Neural cell (in vitro differentiated cells): Measurements from ENCODE around the gene TEKT3.

Experiments
- EP300 ChIP-seq: fragments of 450-650 bp; conservative IDR thresholded peaks from 2 replicates; pipeline ENCODE4 v1.6.1; 2014; ENCODE audit warnings: antibody characterized with exemption, mild to moderate bottlenecking, moderate library complexity; ENCODE audit not compliant: poor library complexity, severe bottlenecking
- EZH2 ChIP-seq: fragments of 200-600, 300-800 bp; shearing (Covaris generic), sonication (generic); IDR thresholded peaks from 2 replicates; pipeline ENCODE4 v1.6.1; 2014; ENCODE audit warnings: antibody characterized with exemption, low read length, borderline replicate concordance, mild to moderate bottlenecking; ENCODE audit not compliant: insufficient read depth, poor library complexity, severe bottlenecking
- MXI1 ChIP-seq: fragments of 450-650 bp; conservative IDR thresholded peaks from 2 replicates; pipeline ENCODE4 v1.6.1; 2014; ENCODE audit warnings: antibody characterized with exemption, mild to moderate bottlenecking; ENCODE audit not compliant: poor library complexity, severe bottlenecking
- POLR2AphosphoS5 ChIP-seq: IDR thresholded peaks from 2 replicates; pipeline ENCODE4 v1.6.1; 2012
- RAD21 ChIP-seq: fragments of 450-650 bp; conservative IDR thresholded peaks from 2 replicates; pipeline ENCODE4 v1.6.1; 2014; ENCODE audit warnings: antibody characterized with exemption, mild to moderate bottlenecking, moderate library complexity
- TF ChIP-seq, protein P1 (sequence below): fragments of 450-650 bp; IDR thresholded peaks from 2 replicates; pipeline ENCODE4 v1.5.1; 2014; ENCODE audit warnings: antibody characterized with exemption, mild to moderate bottlenecking, moderate library complexity; ENCODE audit not compliant: poor library complexity, severe bottlenecking

- TF ChIP-seq, protein P1, sequence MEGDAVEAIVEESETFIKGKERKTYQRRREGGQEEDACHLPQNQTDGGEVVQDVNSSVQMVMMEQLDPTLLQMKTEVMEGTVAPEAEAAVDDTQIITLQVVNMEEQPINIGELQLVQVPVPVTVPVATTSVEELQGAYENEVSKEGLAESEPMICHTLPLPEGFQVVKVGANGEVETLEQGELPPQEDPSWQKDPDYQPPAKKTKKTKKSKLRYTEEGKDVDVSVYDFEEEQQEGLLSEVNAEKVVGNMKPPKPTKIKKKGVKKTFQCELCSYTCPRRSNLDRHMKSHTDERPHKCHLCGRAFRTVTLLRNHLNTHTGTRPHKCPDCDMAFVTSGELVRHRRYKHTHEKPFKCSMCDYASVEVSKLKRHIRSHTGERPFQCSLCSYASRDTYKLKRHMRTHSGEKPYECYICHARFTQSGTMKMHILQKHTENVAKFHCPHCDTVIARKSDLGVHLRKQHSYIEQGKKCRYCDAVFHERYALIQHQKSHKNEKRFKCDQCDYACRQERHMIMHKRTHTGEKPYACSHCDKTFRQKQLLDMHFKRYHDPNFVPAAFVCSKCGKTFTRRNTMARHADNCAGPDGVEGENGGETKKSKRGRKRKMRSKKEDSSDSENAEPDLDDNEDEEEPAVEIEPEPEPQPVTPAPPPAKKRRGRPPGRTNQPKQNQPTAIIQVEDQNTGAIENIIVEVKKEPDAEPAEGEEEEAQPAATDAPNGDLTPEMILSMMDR, result no peak
- TF ChIP-seq POLR2AphosphoS5, result no peak
- TF ChIP-seq RAD21, result no peak
- TF ChIP-seq MXI1, result no peak
- TF ChIP-seq EZH2, result no peak
- TF ChIP-seq EP300, result no peak
Observed at GRCh38 chr17:15301845-15302244, 39.6 kb downstream of the TEKT3 start.
